EH (cell line): ENCODE results near the gene CDH13.

ENCODE experiments used
- DNase-seq: peaks from one replicate; pipeline ENCODE4 v3.0.0-alpha.2; 2015; ENCODE audit warnings: low read depth

The CDH13 gene

DNA sequence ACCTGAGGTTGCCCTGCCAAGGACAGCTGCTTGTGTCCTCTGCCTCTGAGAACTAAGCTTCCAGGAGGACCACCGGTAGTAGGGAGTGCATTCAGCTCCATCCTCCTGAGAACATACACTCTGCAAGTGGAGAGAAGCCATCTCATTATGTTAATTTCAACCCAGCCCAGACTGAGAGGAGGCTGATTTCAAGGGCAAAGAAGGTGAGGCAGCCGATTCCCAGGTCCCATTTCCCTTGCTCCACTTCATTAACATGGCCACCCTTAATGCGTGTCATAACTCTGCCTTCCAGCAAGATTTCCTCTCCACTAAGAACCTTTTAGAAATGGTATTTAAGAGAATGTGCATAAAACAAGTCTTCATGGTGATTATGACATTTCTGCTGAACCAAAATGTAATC lies 72.5 kb downstream of the CDH13 start:
- DNase-seq: no peak

GRCh38 chr16:82699711-82700495 lies 73.1 kb downstream of the CDH13 start:
- peak; percentile 91 for DNase-seq

- peak; percentile 86 for DNase-seq
Measured at GRCh38 chr16:82700541-82701235, 73.9 kb downstream of the CDH13 start.

- peak; percentile 39 for DNase-seq
Measured at GRCh38 chr16:82701442-82701955, 74.7 kb downstream of the CDH13 start.

DNA sequence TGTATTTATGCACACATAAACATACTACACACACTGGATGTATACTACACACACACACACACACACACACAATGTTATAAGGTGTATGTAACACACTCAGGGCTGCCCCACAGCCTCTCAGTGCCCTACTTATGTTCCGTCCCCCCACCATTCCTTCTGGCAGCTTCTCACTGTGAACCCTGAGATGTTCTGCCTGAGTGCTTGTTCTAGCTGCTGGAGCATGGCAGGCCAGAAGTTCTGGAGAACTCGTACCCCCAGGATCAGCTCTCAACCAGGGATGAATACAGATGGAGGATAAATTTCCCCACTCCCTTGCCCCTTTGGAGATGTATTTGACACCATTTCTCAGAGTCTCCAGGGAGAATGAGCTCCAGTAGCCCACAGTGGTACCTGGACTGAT lies 76.4 kb downstream of the CDH13 start:
- DNase-seq: no peak

DNA sequence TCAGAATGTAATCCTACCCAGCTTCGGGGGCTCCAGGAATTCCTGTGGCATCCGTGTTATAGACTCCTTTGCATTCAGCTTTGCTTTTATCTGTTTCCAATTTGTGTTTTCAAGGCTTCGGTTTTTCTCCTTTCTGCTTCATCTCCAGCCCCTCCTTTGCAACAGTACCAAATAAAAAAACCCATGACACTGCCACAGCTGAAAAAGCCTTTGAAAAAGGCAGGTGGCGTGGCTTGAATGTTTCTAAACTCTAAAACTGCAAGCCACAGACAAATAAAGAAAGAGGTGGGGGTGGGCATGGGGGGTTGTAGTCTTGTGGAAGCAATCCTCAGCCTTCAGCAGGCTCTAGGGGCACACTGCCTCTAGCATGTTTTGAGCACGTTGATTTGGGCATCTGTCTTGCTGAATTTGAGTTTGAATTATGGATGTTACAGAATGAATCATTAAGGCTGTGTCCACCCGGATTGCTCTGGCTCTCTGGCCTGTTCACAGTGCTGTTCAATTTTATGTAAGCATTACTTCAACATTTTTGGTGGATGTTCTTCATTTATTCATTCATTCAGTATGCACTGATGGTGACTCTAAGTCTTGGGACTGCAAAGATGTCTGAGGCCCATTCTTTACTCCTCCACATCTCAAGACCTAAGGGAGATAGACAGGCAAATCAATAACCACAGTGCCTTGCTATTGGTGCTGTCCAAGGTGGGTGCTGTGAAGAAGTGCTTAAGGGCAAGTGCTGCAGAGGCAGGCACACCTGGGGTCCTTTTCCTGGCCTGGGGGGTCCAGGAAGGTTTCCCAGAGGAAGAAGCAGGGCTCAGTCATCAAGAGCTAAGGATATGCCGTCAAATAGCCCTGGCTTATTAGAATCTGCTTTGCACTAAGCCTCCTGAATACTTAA lies 77.4 kb downstream of the CDH13 start:
- DNase-seq: no peak

DNA sequence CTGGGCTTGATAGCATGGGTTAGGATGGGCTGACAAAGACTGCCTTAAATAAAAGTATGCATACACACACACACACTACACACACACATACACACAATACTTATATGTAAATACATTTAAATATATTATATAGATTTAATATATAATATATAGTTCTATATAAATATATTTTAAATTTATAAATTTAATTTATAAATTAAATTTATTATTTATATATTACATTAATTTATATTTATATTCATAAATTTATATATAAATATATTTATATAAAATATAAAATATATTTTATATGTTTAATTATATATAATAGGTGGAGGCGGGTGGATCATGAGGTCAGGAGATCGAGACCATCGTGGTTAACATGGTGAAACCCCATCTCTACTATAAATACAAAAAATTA lies 83.2 kb downstream of the CDH13 start:
- no peak for DNase-seq

GRCh38 chr16:82713778-82714177 lies 87.0 kb downstream of the CDH13 start:
- DNase-seq: no peak

GRCh38 chr16:82715160-82715559 lies 88.4 kb downstream of the CDH13 start:
- DNase-seq: no peak

GRCh38 chr16:82715833-82716232 lies 89.1 kb downstream of the CDH13 start:
- peak; percentile 30 for DNase-seq

- no peak for DNase-seq
Measured at GRCh38 chr16:82716361-82716855, 89.6 kb downstream of the CDH13 start.

DNA sequence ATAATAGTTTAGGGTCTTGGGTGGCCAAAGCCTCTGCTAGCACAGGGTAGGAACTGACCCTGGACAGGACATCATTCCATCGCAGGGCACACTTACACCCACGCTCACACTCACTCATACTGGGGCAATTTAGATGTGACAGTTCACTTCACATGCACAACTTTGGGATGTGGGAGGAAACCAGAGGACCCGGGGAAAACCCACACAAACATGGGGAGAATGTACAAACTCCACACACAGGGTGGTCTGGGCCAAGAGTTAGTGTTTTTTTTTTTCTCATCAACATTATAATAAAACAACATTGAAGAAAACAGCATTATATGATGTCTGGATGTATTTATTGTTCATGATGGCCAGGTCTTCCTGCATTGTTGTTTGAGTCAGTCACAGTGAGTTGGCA lies 93.6 kb downstream of the CDH13 start:
- DNase-seq: no peak

- DNase-seq: no peak
Measured at GRCh38 chr16:82726306-82726705, 99.5 kb downstream of the CDH13 start.

- DNase-seq: no peak
Measured at GRCh38 chr16:82728901-82729300, 102.1 kb downstream of the CDH13 start.

GRCh38 chr16:82730901-82731300 lies 104.1 kb downstream of the CDH13 start:
- peak; percentile 33 for DNase-seq

GRCh38 chr16:82732461-82732860 lies 105.7 kb downstream of the CDH13 start:
- DNase-seq: no peak

- DNase-seq: no peak
Measured at GRCh38 chr16:82735186-82735585, 108.4 kb downstream of the CDH13 start.

GRCh38 chr16:82735673-82736091 lies 108.9 kb downstream of the CDH13 start:
- DNase-seq: peak; percentile 64

GRCh38 chr16:82736224-82736623 lies 109.5 kb downstream of the CDH13 start:
- no peak for DNase-seq

- DNase-seq: no peak
Measured at GRCh38 chr16:82738699-82739098, 111.9 kb downstream of the CDH13 start.

- peak; percentile 79 for DNase-seq
Measured at GRCh38 chr16:82741073-82741615, 114.4 kb downstream of the CDH13 start.

DNA sequence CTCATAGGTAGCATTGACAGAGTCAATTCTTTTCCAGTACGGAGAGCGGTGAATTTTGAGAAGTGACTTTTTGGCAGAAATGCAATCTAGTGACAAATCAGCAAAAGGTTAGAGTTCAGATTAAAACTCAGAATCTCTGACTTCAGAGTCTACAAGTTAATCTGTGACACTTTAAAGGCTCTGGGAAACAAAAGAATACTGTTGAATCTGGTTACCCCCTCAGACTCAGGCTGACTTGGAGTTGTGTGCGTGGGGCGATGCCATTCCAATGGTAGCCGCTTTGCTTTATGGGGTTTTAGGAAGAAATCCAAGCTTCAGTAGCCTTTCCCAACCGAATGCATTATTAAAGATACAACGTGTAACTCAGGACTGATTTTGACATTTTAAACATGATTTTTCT lies 118.2 kb downstream of the CDH13 start:
- no peak for DNase-seq
